H1 (cell line): ENCODE measurements around the gene PLEKHG5. TPM values are rescaled to one million over a fixed set of nuclear protein-coding genes. Genes with fewer than 3 reads are reported as not detected.

Experiments used
- CTCF ChIA-PET: fragments of 300-600 bp; sonication (Branson Sonifier 250); formaldehyde crosslinking; loops from one replicate; lab custom pipeline; 2021; ENCODE audit not compliant: partially characterized antibody; lab: Charles Lee
- POLR2A ChIA-PET: fragments of 300-600 bp; sonication (Branson Sonifier 250); formaldehyde crosslinking; loops from one replicate; lab custom pipeline; 2021; ENCODE audit warnings: inconsistent platforms; ENCODE audit not compliant: partially characterized antibody; lab: Charles Lee
- DNase-seq, 2 experiments: peaks; one replicate each; pipeline versions ENCODE4 v3.0.0 to v3.0.0-alpha.2; 2010 to 2022; ENCODE audit warnings: low spot score in 2 of 2, low read depth in 1 of 2, mixed read lengths in 1 of 2
- FAIRE-seq: peaks from 2 replicates; lab custom pipeline; 2011; peaks lifted over from hg19 to GRCh38; lab: Jason Lieb, UNC
- H2AFZ ChIP-seq: 2 replicates; pipeline ENCODE4 v1.8.1; 2012; ENCODE audit warnings: low read length, inconsistent platforms
- H2AK5ac ChIP-seq: 2 replicates; pipeline ENCODE4 v1.6.1; 2013; ENCODE audit warnings: low read depth, low read length
- H2BK120ac ChIP-seq: replicated peaks from 2 replicates; pipeline ENCODE3; 2013; ENCODE audit warnings: low read depth, low read length, inconsistent platforms
- H2BK12ac ChIP-seq: 2 replicates; pipeline ENCODE4 v1.6.1; 2013; ENCODE audit warnings: low read depth, low read length
- H2BK15ac ChIP-seq: 2 replicates; pipeline ENCODE4 v1.6.1; 2013; ENCODE audit warnings: low read length
- H2BK20ac ChIP-seq: 2 replicates; pipeline ENCODE4 v1.6.1; 2013; ENCODE audit warnings: low read length
- H2BK5ac ChIP-seq: 2 replicates; pipeline ENCODE4 v1.6.1; 2013; ENCODE audit warnings: low read depth, low read length
- H3K14ac ChIP-seq: 2 replicates; pipeline ENCODE4 v1.6.1; 2013; ENCODE audit warnings: inconsistent platforms; ENCODE audit not compliant: insufficient read length
- H3K18ac ChIP-seq: 2 replicates; pipeline ENCODE4 v1.6.1; 2013; ENCODE audit warnings: low read length; ENCODE audit errors: extremely low read depth
- H3K23ac ChIP-seq: 2 replicates; pipeline ENCODE4 v1.6.1; 2013; ENCODE audit warnings: inconsistent platforms; ENCODE audit not compliant: insufficient read length
- H3K23me2 ChIP-seq: 2 replicates; pipeline ENCODE4 v1.6.1; 2013; ENCODE audit warnings: low read depth, low read length
- H3K27ac ChIP-seq: 2 replicates; pipeline ENCODE4 v1.6.1; 2011; ENCODE audit warnings: low read depth, low read length, inconsistent platforms
- H3K27me3 ChIP-seq, 4 experiments: replicated peaks in 1 of 4; 1 replicate in 1 of 4; 2 replicates in 3 of 4; pipeline versions ENCODE4 v1.6.1 to v1.8.1; 2011 to 2013; ENCODE audit warnings: low read length in 3 of 4, mild to moderate bottlenecking in 3 of 4, inconsistent platforms in 2 of 4, mixed read lengths in 2 of 4, moderate library complexity in 1 of 4; ENCODE audit not compliant: control insufficient read depth in 3 of 4, insufficient read depth in 3 of 4; ENCODE audit errors: extremely low read depth in 1 of 4
- H3K36me3 ChIP-seq, 4 experiments: 2 replicates each; pipeline versions ENCODE4 v1.6.1 to v1.8.1; 2011 to 2013; ENCODE audit warnings: mild to moderate bottlenecking in 4 of 4, low read length in 3 of 4, moderate library complexity in 2 of 4, control low read depth in 1 of 4, inconsistent platforms in 1 of 4; ENCODE audit not compliant: insufficient read depth in 4 of 4, control insufficient read depth in 2 of 4
- H3K4ac ChIP-seq: replicated peaks from 2 replicates; pipeline ENCODE3; 2013; ENCODE audit warnings: low read length, low read depth, mixed read lengths, inconsistent platforms; ENCODE audit not compliant: insufficient read length
- H3K4me1 ChIP-seq, 4 experiments: replicated peaks in 1 of 4; 1 replicate in 1 of 4; 2 replicates in 3 of 4; pipeline versions ENCODE4 v1.6.1 to v1.8.1; 2011 to 2013; ENCODE audit warnings: low read length in 3 of 4, inconsistent platforms in 2 of 4, mixed read lengths in 1 of 4; ENCODE audit not compliant: insufficient read depth in 4 of 4, control insufficient read depth in 3 of 4
- H3K4me2 ChIP-seq, 2 experiments: 2 replicates each; pipeline versions ENCODE4 v1.6.1 to v1.8.1; 2011 to 2013; ENCODE audit warnings: low read depth in 2 of 2, low read length in 2 of 2, control low read depth in 1 of 2, inconsistent platforms in 1 of 2, mild to moderate bottlenecking in 1 of 2; ENCODE audit not compliant: insufficient read depth in 1 of 2
- H3K4me3 ChIP-seq, 4 experiments: fragments of 200-600, 300-600 bp in 1 of 4; sonication (generic), shearing (Covaris generic), sonication (Bioruptor Twin) in 1 of 4; 2 replicates each; pipeline versions ENCODE4 v1.5.1 to v1.8.1; 2011 to 2016; ENCODE audit warnings: low read length in 4 of 4, low read depth in 3 of 4, control low read depth in 2 of 4, inconsistent platforms in 2 of 4, mild to moderate bottlenecking in 2 of 4, mixed read lengths in 1 of 4, moderate library complexity in 1 of 4; ENCODE audit not compliant: insufficient read depth in 2 of 4; ENCODE audit errors: extremely low read depth in 1 of 4
- H3K56ac ChIP-seq: replicated peaks from 2 replicates; pipeline ENCODE3; 2013; ENCODE audit warnings: low read depth, mild to moderate bottlenecking, mixed read lengths, low read length, inconsistent platforms; ENCODE audit not compliant: insufficient read length
- H3K79me1 ChIP-seq: 2 replicates; pipeline ENCODE4 v1.6.1; 2013; ENCODE audit warnings: low read depth, low read length, control low read depth
- H3K79me2 ChIP-seq, 2 experiments: 2 replicates each; pipeline versions ENCODE4 v1.6.1 to v1.8.1; 2012 to 2013; ENCODE audit warnings: low read length in 2 of 2, mild to moderate bottlenecking in 2 of 2, inconsistent platforms in 1 of 2; ENCODE audit not compliant: insufficient read depth in 2 of 2, control insufficient read depth in 1 of 2
- H3K9ac ChIP-seq, 4 experiments: replicated peaks in 1 of 4; 1 replicate in 1 of 4; 2 replicates in 3 of 4; pipeline versions ENCODE4 v1.6.1 to v1.8.1; 2011 to 2013; ENCODE audit warnings: low read depth in 3 of 4, low read length in 3 of 4, control low read depth in 2 of 4, mild to moderate bottlenecking in 2 of 4, moderate library complexity in 2 of 4, inconsistent platforms in 1 of 4; ENCODE audit errors: extremely low read depth in 1 of 4
- H3K9me3 ChIP-seq, 2 experiments: 2 replicates each; pipeline versions ENCODE4 v1.6.1 to v1.8.1; 2012 to 2013; ENCODE audit warnings: mild to moderate bottlenecking in 2 of 2, moderate library complexity in 2 of 2, control low read depth in 1 of 2, inconsistent platforms in 1 of 2, low read depth in 1 of 2, low read length in 1 of 2, mixed read lengths in 1 of 2; ENCODE audit not compliant: insufficient read depth in 2 of 2
- H4K20me1 ChIP-seq, 2 experiments: replicated peaks in 1 of 2; 2 replicates each; pipeline versions ENCODE3 to v1.8.1; 2011 to 2013; ENCODE audit warnings: inconsistent platforms in 2 of 2, low read length in 2 of 2, mild to moderate bottlenecking in 1 of 2; ENCODE audit not compliant: insufficient read depth in 2 of 2, control insufficient read depth in 1 of 2
- H4K5ac ChIP-seq: 2 replicates; pipeline ENCODE4 v1.6.1; 2013; ENCODE audit warnings: low read length, low read depth, mixed read lengths, inconsistent platforms; ENCODE audit not compliant: insufficient read length
- H4K8ac ChIP-seq: 2 replicates; pipeline ENCODE4 v1.8.0; 2013; ENCODE audit warnings: mild to moderate bottlenecking, moderate library complexity, low read length, inconsistent platforms; ENCODE audit not compliant: insufficient read depth; ENCODE audit errors: extremely low read depth
- H4K91ac ChIP-seq: replicated peaks from 2 replicates; pipeline ENCODE3; 2013; ENCODE audit warnings: low read length, mixed read lengths, inconsistent platforms; ENCODE audit not compliant: insufficient read length
- SP2 ChIP-seq: IDR thresholded peaks from 2 replicates; pipeline ENCODE4 v1.6.1; 2012; ENCODE audit warnings: mild to moderate bottlenecking, low read length, inconsistent platforms
- WGBS, 2 experiments: shearing (Covaris generic) in 1 of 2; methylation state at CpG; one replicate each; pipeline versions ENCODE4 v1.1.6 to v1.1.7; 2013 to 2015; ENCODE audit warnings: low lambda C conversion rate in 2 of 2, mixed read lengths in 2 of 2, inconsistent platforms in 1 of 2, low coverage in 1 of 2, missing lambda C conversion rate in 1 of 2; ENCODE audit not compliant: insufficient replicate concordance in 2 of 2, insufficient coverage in 1 of 2, insufficient read length in 1 of 2; ENCODE audit errors: extremely low coverage in 1 of 2, missing lambda C conversion rate in 1 of 2; 5-methylcytosine and 5-hydroxymethylcytosine counted together
- polyA plus RNA-seq, 7 experiments: library from polyadenylated mRNA; depleted of rRNA in 3 of 7; stranded (reverse) in 5 of 7; unstranded in 2 of 7; fragments of >200 nt in 5 of 7; fragments of 200-250 nt in 2 of 7; gene quantifications; 1 replicate in 5 of 7; 2 replicates in 1 of 7; 4 replicates in 1 of 7; pipeline versions ENCODE4 v1.2.1 to v1.2.3, GENCODE V29; 2011 to 2013; ENCODE audit warnings: missing spikeins in 2 of 7, mixed read lengths in 2 of 7
- total RNA-seq: library from RNA; stranded (reverse); fragmentation: NEBNext Ultra II Directional; extraction: Animal tissue kit (Norgen Biotek cat#: 25700); gene quantifications from 2 replicates; pipeline ENCODE4 v1.2.1, GENCODE V29; 2021

PLEKHG5 gene
- total and polyA plus RNA-seq, 2 of the 8 experiments (the other 6 are each of a cell fraction or from before 2014, with no cell fraction given) = 10.4 to 13.8 TPM

DNA sequence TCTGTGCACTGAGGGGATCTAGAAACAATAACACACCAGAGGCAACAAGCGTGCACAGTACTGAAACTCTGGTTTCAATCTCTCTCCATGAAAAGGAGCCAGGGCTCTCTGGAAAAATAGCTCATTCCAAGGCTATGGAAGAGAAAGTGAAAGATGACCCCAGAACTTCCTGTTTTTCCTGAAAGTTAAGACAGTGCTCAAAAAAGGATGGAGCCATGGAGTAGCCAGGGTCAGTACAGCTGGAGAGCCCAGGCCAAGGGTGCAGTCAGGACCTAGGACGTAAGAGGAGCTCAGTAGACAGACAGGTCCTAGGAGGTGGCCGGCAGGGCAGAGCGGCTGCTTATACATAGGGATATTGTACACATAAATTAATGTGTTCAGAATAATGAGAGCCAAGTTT is 43.7 kb upstream of the PLEKHG5 start:
- H3K9me3 ChIP-seq = no peaks in the 10 kb centered on the region
- no peak overlapping the region for H4K91ac ChIP-seq
- H2BK15ac ChIP-seq = no peak overlapping the region
- H3K18ac ChIP-seq = no peak overlapping the region
- H2AK5ac ChIP-seq = no peak overlapping the region
- no peaks in the 10 kb centered on the region for H3K23me2 ChIP-seq
- no peak overlapping the region for H4K5ac ChIP-seq
- H3K4me3 ChIP-seq = no peak overlapping the region
- TF ChIP-seq SP2 = no peak
- peaks cover 0 to 12% of the 10 kb centered on the region in 2 experiments; a peak in 1 of 4 replicates for H3K79me2 ChIP-seq
- H3K27me3 ChIP-seq = no peaks in the 10 kb centered on the region
- no peak overlapping the region for H3K14ac ChIP-seq
- H3K23ac ChIP-seq = no peak overlapping the region
- no peak overlapping the region for H2BK5ac ChIP-seq
- 0 out of 2 replicates have a peak, but pooled peaks cover 2% of the 10 kb centered on the region for H3K79me1 ChIP-seq
- peaks cover 2 to 9% of the 10 kb centered on the region in 2 experiments for H4K20me1 ChIP-seq
- no peak overlapping the region for H3K4me2 ChIP-seq
- no peak overlapping the region for H3K27ac ChIP-seq
- H3K36me3 ChIP-seq = peaks cover 15 to 45% (median 30%) of the 10 kb centered on the region in 4 experiments
- no peaks in the 10 kb centered on the region for H3K4me1 ChIP-seq
- no peak overlapping the region for H3K9ac ChIP-seq
- no peak overlapping the region for H3K4ac ChIP-seq
- CTCF ChIA-PET = interaction anchor here (0.6 to 8.9 kb wide), 5 partner anchors 12 to 58 kb away, joined by 3 to 57 read pairs (median 3); partner anchors contain the start of gene TAS1R1
- POLR2A ChIA-PET = interaction anchor here (1.2 to 2.5 kb wide), 4 partner anchors 10 to 22 kb away, joined by 4 to 9 read pairs (median 4); no protein-coding TSS in a partner anchor
- no peak overlapping the region for H2BK20ac ChIP-seq
- H4K8ac ChIP-seq = no peak overlapping the region
- FAIRE-seq (no peak), DNase-seq (no peak)
- H3K56ac ChIP-seq = no peak overlapping the region
- no peak overlapping the region for H2AFZ ChIP-seq
- H2BK120ac ChIP-seq = no peak overlapping the region
- 89% methylated on average over 4 of the region's 4 CpGs; no CpG with 5 or more reads in 1 of the 2 experiments for WGBS, 2 experiments
- no peak overlapping the region for H2BK12ac ChIP-seq
